Measurements from ENCODE around the gene UXS1. TPM values are rescaled to one million over a fixed set of nuclear protein-coding genes. Genes with fewer than 3 reads are reported as not detected.

UXS1 gene
- total and polyA plus RNA-seq, 2 of the 8 experiments (the other 6 are each of a cell fraction or from before 2014, with no cell fraction given), result 44.5 to 63.4 TPM

GRCh38 chr2:106195456-106195855, 1.4 kb upstream of the UXS1 start:
- H2BK5ac ChIP-seq (ENCODE audit: low read depth, low read length), result no peak overlapping the region
- H4K20me1 ChIP-seq (replicated peaks in 1 of 2; ENCODE audit: control insufficient read depth in 1 of 2, insufficient read depth in 2 of 2, low read length in 2 of 2), result peaks cover 2 to 14% of the 10 kb centered on the region in 2 experiments
- no peak overlapping the region for H2AFZ ChIP-seq (ENCODE audit: low read length)
- no peak overlapping the region for H3K56ac ChIP-seq (replicated peaks; ENCODE audit: insufficient read length, low read depth, low read length)
- H3K27ac ChIP-seq (ENCODE audit: low read depth, low read length), result no peak overlapping the region
- no peak overlapping the region for H3K9ac ChIP-seq (replicated peaks in 1 of 4; ENCODE audit: extremely low read depth in 1 of 4, low read depth in 3 of 4, low read length in 3 of 4)
- H2BK20ac ChIP-seq (ENCODE audit: low read length), result no peak overlapping the region
- WGBS, 2 experiments (ENCODE audit: extremely low coverage in 1 of 2, insufficient coverage in 1 of 2, insufficient read length in 1 of 2, insufficient replicate concordance in 2 of 2, low coverage in 1 of 2, low lambda C conversion rate in 2 of 2, missing lambda C conversion rate in 1 of 2), result 80% methylated on average over 6 of the region's 6 CpGs; no CpG with 5 or more reads in 1 of the 2 experiments
- 0 out of 8 replicates have a peak overlapping the region, but pooled peaks of 1 of the 4 experiments have one; percentile 69 for H3K4me3 ChIP-seq (ENCODE audit: extremely low read depth in 1 of 4, insufficient read depth in 2 of 4, low read depth in 3 of 4, low read length in 4 of 4)
- no peaks in the 10 kb centered on the region for H3K9me3 ChIP-seq (ENCODE audit: insufficient read depth in 2 of 2, low read depth in 1 of 2, low read length in 1 of 2)
- TF ChIP-seq TBP (IDR thresholded peaks at IDR 0.05; ENCODE audit: low read depth, low read length) (no peak), EZH2 (IDR thresholded peaks at IDR 0.05; ENCODE audit: low read depth, low read length, severe bottlenecking) (no peak), KDM4A (IDR thresholded peaks at IDR 0.05; ENCODE audit: low read depth, low read length, severe bottlenecking) (no peak), USF2 (IDR thresholded peaks at IDR 0.05; ENCODE audit: low read length) (no peak), CEBPB (IDR thresholded peaks at IDR 0.05; ENCODE audit: low read depth, low read length) (no peak), RAD21 (IDR thresholded peaks at IDR 0.05 in 1 of 2, conservative IDR thresholded peaks at IDR 0.05 in 1 of 2; ENCODE audit: low read depth in 2 of 2, low read length in 2 of 2) (no peak)
- no peak overlapping the region for H2BK120ac ChIP-seq (replicated peaks; ENCODE audit: low read depth, low read length)
- H3K4ac ChIP-seq (replicated peaks; ENCODE audit: insufficient read length, low read depth, low read length), result no peak overlapping the region
- no peaks in the 10 kb centered on the region for H3K79me1 ChIP-seq (ENCODE audit: low read depth, low read length)
- H4K5ac ChIP-seq (ENCODE audit: insufficient read length, low read depth, low read length), result no peak overlapping the region
- FAIRE-seq (no peak), DNase-seq (ENCODE audit: low read depth in 1 of 2, low spot score in 2 of 2) (no peak)
- H3K36me3 ChIP-seq (ENCODE audit: control insufficient read depth in 2 of 4, insufficient read depth in 4 of 4, low read length in 3 of 4), result no peaks in the 10 kb centered on the region
- H3K18ac ChIP-seq (ENCODE audit: extremely low read depth, low read length), result no peak overlapping the region
- peak overlapping the region in 1 of 2 experiments; percentile 97; a peak in 2 of 4 replicates for H3K4me2 ChIP-seq (ENCODE audit: insufficient read depth in 1 of 2, low read depth in 2 of 2, low read length in 2 of 2)
- ChIA-PET CTCF (ENCODE audit: partially characterized antibody) (interaction anchor here (1.0 to 1.8 kb wide), 2 partner anchors 29 to 343 kb away, joined by 5 to 7 read pairs; no protein-coding TSS in a partner anchor), POLR2A (ENCODE audit: partially characterized antibody) (interaction anchor here (0.9 to 1.0 kb wide), 2 partner anchors 9 to 30 kb away, joined by 3 to 4 read pairs; no protein-coding TSS in a partner anchor)
- no peak overlapping the region for H2BK15ac ChIP-seq (ENCODE audit: low read length)
- no peak overlapping the region for H4K91ac ChIP-seq (replicated peaks; ENCODE audit: insufficient read length, low read length)
- H3K14ac ChIP-seq (ENCODE audit: insufficient read length), result no peak overlapping the region
- H3K4me1 ChIP-seq (replicated peaks in 1 of 4; ENCODE audit: control insufficient read depth in 3 of 4, insufficient read depth in 4 of 4, low read length in 3 of 4), result peaks cover 0 to 15% (median 7%) of the 10 kb centered on the region in 4 experiments; a peak in 6 of 7 replicates
- H2BK12ac ChIP-seq (ENCODE audit: low read depth, low read length), result no peak overlapping the region
- no peak overlapping the region for H4K8ac ChIP-seq (ENCODE audit: extremely low read depth, insufficient read depth, low read length)
- peaks cover 11 to 29% of the 10 kb centered on the region in 2 experiments for H3K79me2 ChIP-seq (ENCODE audit: control insufficient read depth in 1 of 2, insufficient read depth in 2 of 2, low read length in 2 of 2)
- H3K23ac ChIP-seq (ENCODE audit: insufficient read length), result no peak overlapping the region
- H2AK5ac ChIP-seq (ENCODE audit: low read depth, low read length), result no peak overlapping the region
- H3K27me3 ChIP-seq (replicated peaks in 1 of 4; ENCODE audit: control insufficient read depth in 3 of 4, extremely low read depth in 1 of 4, insufficient read depth in 3 of 4, low read length in 3 of 4), result no peaks in the 10 kb centered on the region
- H3K23me2 ChIP-seq (ENCODE audit: low read depth, low read length), result peaks cover 7% of the 10 kb centered on the region

Data from H1 (cell line).